ENCODE results near the gene IGSF11. TPM values are rescaled to one million over a fixed set of nuclear protein-coding genes. Genes with fewer than 3 reads are reported as not detected.

Gene IGSF11
- total RNA-seq, 1 experiment from 2014 or later = 0.66 TPM

DNA sequence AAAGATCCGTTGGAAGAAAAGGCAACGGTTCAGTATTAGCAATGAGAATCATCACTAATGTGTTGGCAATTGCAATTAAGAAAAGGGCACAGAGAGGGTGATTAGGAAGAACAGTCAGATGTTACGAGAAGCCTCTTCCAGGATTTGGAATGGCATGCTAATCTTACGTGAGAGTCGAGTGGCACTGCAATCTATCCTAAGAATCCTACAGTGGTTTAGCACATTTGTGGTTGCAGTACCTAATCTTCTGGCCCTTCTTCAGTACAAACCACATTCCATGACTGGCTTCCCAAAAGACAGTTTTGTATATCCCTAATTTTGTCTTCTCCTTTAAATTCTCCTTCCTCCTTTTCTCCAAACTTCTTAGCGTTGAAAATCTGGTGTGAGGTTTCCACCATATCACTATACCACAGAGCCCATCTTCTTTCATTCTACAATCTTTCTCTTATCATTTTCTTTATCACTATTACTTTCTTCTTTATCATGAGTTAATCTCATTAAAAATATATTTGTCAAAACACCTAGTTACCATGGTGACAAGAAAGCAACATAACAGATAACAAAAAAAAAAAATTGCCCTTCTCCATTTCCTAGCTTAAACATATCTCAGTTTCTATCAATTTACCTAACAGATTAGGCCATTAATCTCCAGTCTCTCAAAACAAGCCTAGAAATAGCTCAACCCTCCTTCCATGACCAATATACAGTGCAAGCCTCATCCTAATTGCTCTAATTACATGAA, 60.1 kb downstream of the IGSF11 start:
- Histone ChIP-seq H3K79me2 (ENCODE audit: low read length) (no peaks in the 10 kb centered on the region), H3K4me1 (ENCODE audit: insufficient read depth, low read length) (no peaks in the 10 kb centered on the region), H3K36me3 (ENCODE audit: low read depth, low read length) (no peaks in the 10 kb centered on the region), H3K27me3 (ENCODE audit: low read length) (peaks cover 64% of the 10 kb centered on the region), H3K9ac (ENCODE audit: low read length) (no peak overlapping the region), H3K9me3 (ENCODE audit: low read length) (no peaks in the 10 kb centered on the region), H3K27ac (ENCODE audit: low read length) (no peak overlapping the region), H3K4me2 (ENCODE audit: low read length) (no peak overlapping the region), H3K4me3 (ENCODE audit: low read length) (no peak overlapping the region), H4K20me1 (ENCODE audit: low read length) (no peaks in the 10 kb centered on the region), H2AFZ (ENCODE audit: low read length) (no peak overlapping the region), H3F3A (ENCODE audit: low read length, unreplicated experiment) (no peaks in the 10 kb centered on the region), H3K9me2 (replicated peaks; ENCODE audit: low read length) (no peaks in the 10 kb centered on the region)
- no peak for DNase-seq
- CTCF ChIA-PET = no interaction called here
- no TSS peak for BruUV-seq (replicated peaks)
- no peak for ATAC-seq
- intact Hi-C loops (cut with micrococcal nuclease) = no loop called here
- TF ChIP-seq CTCF (conservative IDR thresholded peaks at IDR 0.05; ENCODE audit: low read depth, low read length) (no peak), EZH2 (IDR thresholded peaks at IDR 0.05; ENCODE audit: low read length, unreplicated experiment) (no peak), EZH2phosphoT487 (IDR thresholded peaks at IDR 0.05; ENCODE audit: borderline replicate concordance, low read length) (no peak)
- POLR2A ChIA-PET (ENCODE audit: unreplicated experiment) = no interaction called here

GRCh38 chr3:118973050-118973449, 61.6 kb downstream of the IGSF11 start:
- H2AFZ ChIP-seq (ENCODE audit: low read length) = no peak overlapping the region
- peaks cover 66% of the 10 kb centered on the region for H3K27me3 ChIP-seq (ENCODE audit: low read length)
- no peaks in the 10 kb centered on the region for H3K9me2 ChIP-seq (replicated peaks; ENCODE audit: low read length)
- no peaks in the 10 kb centered on the region for H4K20me1 ChIP-seq (ENCODE audit: low read length)
- ATAC-seq = no peak
- ChIA-PET POLR2A (ENCODE audit: unreplicated experiment) (no interaction called here), CTCF (no interaction called here)
- no peak overlapping the region for H3K27ac ChIP-seq (ENCODE audit: low read length)
- no TSS peak for BruUV-seq (replicated peaks)
- no peak overlapping the region for H3K4me2 ChIP-seq (ENCODE audit: low read length)
- H3K9ac ChIP-seq (ENCODE audit: low read length) = no peak overlapping the region
- DNase-seq = no peak
- H3K4me1 ChIP-seq (ENCODE audit: insufficient read depth, low read length) = no peaks in the 10 kb centered on the region
- H3F3A ChIP-seq (ENCODE audit: low read length, unreplicated experiment) = no peaks in the 10 kb centered on the region
- H3K36me3 ChIP-seq (ENCODE audit: low read depth, low read length) = no peaks in the 10 kb centered on the region
- intact Hi-C loops (cut with micrococcal nuclease) = no loop called here
- no peaks in the 10 kb centered on the region for H3K79me2 ChIP-seq (ENCODE audit: low read length)
- H3K4me3 ChIP-seq (ENCODE audit: low read length) = no peak overlapping the region
- no peaks in the 10 kb centered on the region for H3K9me3 ChIP-seq (ENCODE audit: low read length)
- TF ChIP-seq CTCF (conservative IDR thresholded peaks at IDR 0.05; ENCODE audit: low read depth, low read length) (no peak), EZH2phosphoT487 (IDR thresholded peaks at IDR 0.05; ENCODE audit: borderline replicate concordance, low read length) (no peak), EZH2 (IDR thresholded peaks at IDR 0.05; ENCODE audit: low read length, unreplicated experiment) (no peak)

DNA sequence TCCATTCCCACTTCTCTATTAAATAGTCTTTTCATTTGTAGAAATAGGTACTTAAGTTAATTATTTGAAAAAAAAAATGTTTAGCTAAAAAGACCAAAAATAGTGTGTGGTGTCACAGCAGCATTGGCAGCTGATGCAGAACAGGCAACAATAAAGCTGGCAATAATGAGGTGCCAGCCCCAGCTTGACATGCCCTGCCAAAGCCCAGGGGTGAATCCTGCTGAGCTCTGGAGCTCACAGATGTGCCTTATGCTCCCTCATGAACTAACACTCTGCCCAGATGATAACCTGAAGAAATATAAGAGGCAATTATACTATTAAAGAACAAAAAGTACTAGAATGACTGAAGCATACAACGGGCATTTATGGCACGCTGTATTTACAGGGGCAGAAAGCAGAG, 63.8 kb downstream of the IGSF11 start:
- intact Hi-C loops (cut with micrococcal nuclease) = no loop called here
- no peak overlapping the region for H3K4me3 ChIP-seq (ENCODE audit: low read length)
- ChIA-PET CTCF (no interaction called here), POLR2A (ENCODE audit: unreplicated experiment) (no interaction called here)
- no peak for DNase-seq
- no peaks in the 10 kb centered on the region for H3F3A ChIP-seq (ENCODE audit: low read length, unreplicated experiment)
- no peak overlapping the region for H2AFZ ChIP-seq (ENCODE audit: low read length)
- no peak overlapping the region for H3K4me2 ChIP-seq (ENCODE audit: low read length)
- H3K36me3 ChIP-seq (ENCODE audit: low read depth, low read length) = no peaks in the 10 kb centered on the region
- no peaks in the 10 kb centered on the region for H3K4me1 ChIP-seq (ENCODE audit: insufficient read depth, low read length)
- peaks cover 70% of the 10 kb centered on the region for H3K27me3 ChIP-seq (ENCODE audit: low read length)
- no peak overlapping the region for H3K9ac ChIP-seq (ENCODE audit: low read length)
- no peak for ATAC-seq
- no peaks in the 10 kb centered on the region for H3K79me2 ChIP-seq (ENCODE audit: low read length)
- H3K9me2 ChIP-seq (replicated peaks; ENCODE audit: low read length) = no peaks in the 10 kb centered on the region
- no TSS peak for BruUV-seq (replicated peaks)
- H4K20me1 ChIP-seq (ENCODE audit: low read length) = no peaks in the 10 kb centered on the region
- no peaks in the 10 kb centered on the region for H3K9me3 ChIP-seq (ENCODE audit: low read length)
- TF ChIP-seq EZH2phosphoT487 (IDR thresholded peaks at IDR 0.05; ENCODE audit: borderline replicate concordance, low read length) = no peak
- TF ChIP-seq CTCF (conservative IDR thresholded peaks at IDR 0.05; ENCODE audit: low read depth, low read length) = no peak
- no peak for TF ChIP-seq EZH2 (IDR thresholded peaks at IDR 0.05; ENCODE audit: low read length, unreplicated experiment)
- H3K27ac ChIP-seq (ENCODE audit: low read length) = no peak overlapping the region
